NCI-H1436 (cell line): ENCODE measurements around the gene ASB2.

Experiments
- DNase-seq: peaks from one replicate; lab custom pipeline; 2025; lab: John Stamatoyannopoulos, UW

ASB2 gene

GRCh38 chr14:94000267-94000666 is 23.9 kb upstream of the ASB2 start:
- DNase-seq, result no peak

- no peak for DNase-seq
Measured at GRCh38 chr14:93999573-93999972, 23.2 kb upstream of the ASB2 start.

- no peak for DNase-seq
Measured at GRCh38 chr14:93998871-93999403, 22.6 kb upstream of the ASB2 start.

- no peak for DNase-seq
Measured at GRCh38 chr14:93997916-93998870, 21.8 kb upstream of the ASB2 start.

- DNase-seq, result no peak
Measured at GRCh38 chr14:93997082-93997481, 20.7 kb upstream of the ASB2 start, which contains the start of gene CCDC197. CCDC197 (plus strand) TSS chr14:93997301; CDS start chr14:93998132, 831 bp downstream.

- no peak for DNase-seq
Measured at GRCh38 chr14:93996130-93996695, 19.8 kb upstream of the ASB2 start.

GRCh38 chr14:93994919-93995682 is 18.7 kb upstream of the ASB2 start:
- DNase-seq, result no peak

- DNase-seq, result no peak
Measured at GRCh38 chr14:93993382-93993781, 17.0 kb upstream of the ASB2 start.

- no peak for DNase-seq
Measured at GRCh38 chr14:93991649-93992048, 15.3 kb upstream of the ASB2 start.

GRCh38 chr14:93991212-93991611 is 14.8 kb upstream of the ASB2 start:
- DNase-seq, result no peak

- DNase-seq, result no peak
Measured at GRCh38 chr14:93989939-93990338, 13.6 kb upstream of the ASB2 start.

- no peak for DNase-seq
Measured at GRCh38 chr14:93987815-93988476, 11.6 kb upstream of the ASB2 start.

- DNase-seq, result no peak
Measured at GRCh38 chr14:93987376-93987775, 11.0 kb upstream of the ASB2 start.

GRCh38 chr14:93986955-93987354 is 10.6 kb upstream of the ASB2 start:
- DNase-seq, result no peak

GRCh38 chr14:93984987-93985410 is 8.6 kb upstream of the ASB2 start:
- DNase-seq, result no peak

- no peak for DNase-seq
Measured at GRCh38 chr14:93984070-93984469, 7.7 kb upstream of the ASB2 start.

GRCh38 chr14:93982230-93983007 is 6.0 kb upstream of the ASB2 start:
- DNase-seq, result no peak

- DNase-seq, result no peak
Measured at GRCh38 chr14:93981316-93982229, 5.2 kb upstream of the ASB2 start.

GRCh38 chr14:93980456-93981201 is 4.3 kb upstream of the ASB2 start:
- DNase-seq, result no peak
